CD4-positive, alpha-beta T cell (primary cell): ENCODE measurements around the gene NDOR1. TPM values are rescaled to one million over a fixed set of nuclear protein-coding genes. Genes with fewer than 3 reads are reported as not detected.

Experiments used
- ATAC-seq: fragments of 200-7000 bp; cut with Tn5 transposase; one replicate; pipeline ENCODE4 v1.10.0; 2022; ENCODE audit warnings: mild to moderate bottlenecking; ENCODE audit not compliant: poor library complexity
- CTCF ChIA-PET: fragments of 350-600 bp; sonication (Branson Sonifier 250); formaldehyde crosslinking; loops from one replicate; lab custom pipeline; 2021; ENCODE audit warnings: antibody characterized with exemption, inconsistent platforms; lab: Charles Lee
- POLR2A ChIA-PET: fragments of 350-600 bp; sonication (Branson Sonifier 250); formaldehyde crosslinking; loops from one replicate; lab custom pipeline; 2021; ENCODE audit warnings: antibody characterized with exemption, inconsistent platforms; lab: Charles Lee
- DNase-seq, 14 experiments: peaks; one replicate each; pipeline ENCODE4 v3.0.0-alpha.2; 2013 to 2020; ENCODE audit warnings: mixed read lengths in 2 of 14
- H3K27ac ChIP-seq, 2 donors: one replicate each; pipeline versions ENCODE4 v1.5.1 to v1.7.0; 2013; ENCODE audit warnings: low read length in 2 of 2, low read depth in 1 of 2, mild to moderate bottlenecking in 1 of 2
- H3K27me3 ChIP-seq, 2 experiments: 1 replicate in 1 of 2; 2 replicates in 1 of 2; pipeline versions ENCODE4 v1.6.1 to v1.7.0; 2013; ENCODE audit warnings: low read length in 2 of 2, control low read depth in 1 of 2, mild to moderate bottlenecking in 1 of 2, moderate library complexity in 1 of 2; ENCODE audit not compliant: insufficient read depth in 2 of 2, control insufficient read depth in 1 of 2
- H3K36me3 ChIP-seq: one replicate; pipeline ENCODE4 v1.6.1; 2013; ENCODE audit warnings: low read length, control low read depth; ENCODE audit not compliant: insufficient read depth
- H3K4me1 ChIP-seq: one replicate; pipeline ENCODE4 v1.6.1; 2013; ENCODE audit warnings: low read length, control low read depth; ENCODE audit not compliant: insufficient read depth
- H3K4me3 ChIP-seq: one replicate; pipeline ENCODE4 v1.5.1; 2013; ENCODE audit warnings: mild to moderate bottlenecking, low read length, moderate library complexity
- H3K9me3 ChIP-seq, 2 experiments: 1 replicate in 1 of 2; 2 replicates in 1 of 2; pipeline versions ENCODE4 v1.6.1 to v1.7.0; 2013; ENCODE audit warnings: low read length in 2 of 2, mild to moderate bottlenecking in 2 of 2, control low read depth in 1 of 2, moderate library complexity in 1 of 2; ENCODE audit not compliant: control insufficient read depth in 1 of 2, insufficient read depth in 1 of 2
- H3K27ac Mint-ChIP-seq: one replicate; pipeline ENCODE4 v1.8.0; 2020; ENCODE audit warnings: mixed read lengths
- H3K27me3 Mint-ChIP-seq: one replicate; pipeline ENCODE4 v1.8.0; 2021; ENCODE audit warnings: mixed read lengths
- H3K36me3 Mint-ChIP-seq: one replicate; pipeline ENCODE4 v1.8.0; 2021; ENCODE audit warnings: low read depth, mixed read lengths
- H3K4me1 Mint-ChIP-seq: one replicate; pipeline ENCODE4 v1.8.0; 2021; ENCODE audit warnings: low read depth, mixed read lengths
- H3K4me3 Mint-ChIP-seq: one replicate; pipeline ENCODE4 v1.8.0; 2020; ENCODE audit warnings: mild to moderate bottlenecking, mixed read lengths
- H3K9me3 Mint-ChIP-seq: one replicate; pipeline ENCODE4 v1.8.0; 2020; ENCODE audit warnings: mixed read lengths
- intact Hi-C, 2 experiments: fragments of 100-400 bp; cut with DNase I in 1 of 2; cut with micrococcal nuclease in 1 of 2; formaldehyde crosslinking; loops; one replicate each; pipeline versions ENCODE4 v1.15.1 to v1.9.0; 2023 to 2025; cut with DNase I, micrococcal nuclease
- total RNA-seq, 174 experiments: library from RNA in 2 of 174; stranded (reverse) in 2 of 174; gene quantifications; one replicate each; pipeline ENCODE4 v1.2.3 and lab custom pipeline; 2021 to 2026
- TF ChIP-seq, protein P1 (sequence below): fragments of 200-600 bp; IDR thresholded peaks from one replicate; pipeline ENCODE4 v1.8.0; 2022; ENCODE audit warnings: antibody characterized with exemption, mild to moderate bottlenecking

The NDOR1 gene
- total RNA-seq, 2 experiments from 2014 or later = 22.8 to 25.3 TPM

DNA sequence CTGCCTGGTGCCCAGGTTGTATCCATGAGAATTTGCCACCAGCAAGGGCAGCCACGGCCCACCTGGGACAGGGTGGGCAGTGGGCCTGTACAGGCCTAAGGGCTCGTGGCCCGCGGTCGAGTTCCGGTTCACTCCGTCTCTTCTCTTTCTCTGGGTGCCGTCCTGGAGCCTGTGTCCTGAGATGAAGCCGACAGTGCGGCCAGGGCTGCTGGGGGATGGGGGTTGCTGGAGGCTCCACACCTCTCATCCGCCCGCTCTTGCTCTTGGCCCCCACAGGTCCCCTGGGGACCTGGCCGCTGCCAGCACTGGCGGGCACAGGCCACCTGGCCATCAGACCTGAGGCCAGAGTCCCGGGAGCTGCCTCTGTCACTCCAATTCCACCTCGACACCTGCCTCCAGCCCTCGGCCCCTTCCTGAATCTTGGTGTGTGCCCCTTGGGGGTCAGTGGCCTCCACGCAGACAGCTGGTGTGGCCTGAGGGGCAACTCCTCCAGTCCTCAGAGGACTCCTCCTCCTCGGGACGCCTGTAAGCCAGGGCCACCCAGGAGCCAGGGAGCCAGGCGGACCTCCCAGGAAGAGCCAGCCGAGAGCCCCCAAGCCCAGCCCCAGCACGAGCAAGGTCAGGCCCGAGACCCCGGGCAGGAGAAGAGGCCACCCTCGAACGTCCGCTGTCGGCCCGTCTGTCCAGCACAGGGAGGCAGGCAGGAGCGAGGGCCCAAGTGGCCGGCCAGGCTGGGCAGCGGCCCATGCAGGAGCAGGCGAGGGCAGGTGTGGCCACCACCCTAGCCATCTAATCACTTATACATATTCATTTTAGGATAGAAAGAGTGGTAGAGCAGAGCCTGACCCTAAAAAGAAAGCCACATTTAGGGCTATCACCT, 40.9 kb upstream of the NDOR1 start:
- no peaks in the 10 kb centered on the region for H3K4me1 Mint-ChIP-seq
- H3K36me3 Mint-ChIP-seq = no peaks in the 10 kb centered on the region
- H3K4me3 Mint-ChIP-seq = no peak overlapping the region
- Histone ChIP-seq H3K27ac (no peak overlapping the region), H3K4me1 (peaks cover 13% of the 10 kb centered on the region), H3K9me3 (peaks cover 0 to 31% of the 10 kb centered on the region in 2 experiments), H3K36me3 (no peaks in the 10 kb centered on the region), H3K4me3 (no peak overlapping the region), H3K27me3 (peaks cover 45 to 73% of the 10 kb centered on the region in 2 experiments)
- ChIA-PET POLR2A (no interaction called here), CTCF (no interaction called here)
- no peak for DNase-seq
- H3K27me3 Mint-ChIP-seq = peaks cover 52% of the 10 kb centered on the region
- TF ChIP-seq, protein P1, sequence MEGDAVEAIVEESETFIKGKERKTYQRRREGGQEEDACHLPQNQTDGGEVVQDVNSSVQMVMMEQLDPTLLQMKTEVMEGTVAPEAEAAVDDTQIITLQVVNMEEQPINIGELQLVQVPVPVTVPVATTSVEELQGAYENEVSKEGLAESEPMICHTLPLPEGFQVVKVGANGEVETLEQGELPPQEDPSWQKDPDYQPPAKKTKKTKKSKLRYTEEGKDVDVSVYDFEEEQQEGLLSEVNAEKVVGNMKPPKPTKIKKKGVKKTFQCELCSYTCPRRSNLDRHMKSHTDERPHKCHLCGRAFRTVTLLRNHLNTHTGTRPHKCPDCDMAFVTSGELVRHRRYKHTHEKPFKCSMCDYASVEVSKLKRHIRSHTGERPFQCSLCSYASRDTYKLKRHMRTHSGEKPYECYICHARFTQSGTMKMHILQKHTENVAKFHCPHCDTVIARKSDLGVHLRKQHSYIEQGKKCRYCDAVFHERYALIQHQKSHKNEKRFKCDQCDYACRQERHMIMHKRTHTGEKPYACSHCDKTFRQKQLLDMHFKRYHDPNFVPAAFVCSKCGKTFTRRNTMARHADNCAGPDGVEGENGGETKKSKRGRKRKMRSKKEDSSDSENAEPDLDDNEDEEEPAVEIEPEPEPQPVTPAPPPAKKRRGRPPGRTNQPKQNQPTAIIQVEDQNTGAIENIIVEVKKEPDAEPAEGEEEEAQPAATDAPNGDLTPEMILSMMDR = no peak
- intact Hi-C loops = no loop called here
- no peaks in the 10 kb centered on the region for H3K9me3 Mint-ChIP-seq
- no peak overlapping the region for H3K27ac Mint-ChIP-seq
- no peak for ATAC-seq

DNA sequence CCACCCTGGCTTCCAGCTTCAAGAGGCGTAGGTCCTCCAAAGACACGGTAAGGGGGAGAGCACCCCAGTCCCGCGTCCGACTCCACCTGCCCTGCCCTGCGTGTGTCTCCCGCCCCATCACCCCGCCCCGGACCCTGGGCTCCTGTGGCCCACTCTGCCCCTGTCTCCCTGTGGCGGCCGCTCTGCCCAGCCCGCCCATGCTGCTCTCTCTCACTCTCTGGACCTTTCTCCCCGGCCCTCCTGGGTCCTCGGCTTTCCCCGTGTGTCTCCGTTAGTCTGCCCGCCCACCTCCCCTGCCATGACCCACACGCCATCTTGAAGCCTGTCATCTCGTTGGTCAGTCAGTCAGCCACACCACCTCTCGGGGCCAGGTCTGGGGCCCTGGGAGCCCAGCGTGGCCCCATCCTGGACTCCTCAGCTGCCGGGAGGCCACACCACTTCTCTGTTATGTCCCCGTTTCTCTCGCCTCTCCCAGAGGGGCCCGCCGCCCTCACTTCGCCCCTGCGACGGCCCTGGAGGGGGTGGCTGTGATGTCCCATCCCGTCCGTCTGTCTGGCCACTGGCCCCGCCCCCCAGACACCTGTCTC, 40.2 kb upstream of the NDOR1 start:
- peaks cover 13% of the 10 kb centered on the region for H3K4me1 ChIP-seq
- H3K36me3 ChIP-seq = no peaks in the 10 kb centered on the region
- peaks cover 46 to 73% of the 10 kb centered on the region in 2 experiments for H3K27me3 ChIP-seq
- H3K9me3 Mint-ChIP-seq = no peaks in the 10 kb centered on the region
- no peak overlapping the region for H3K4me3 ChIP-seq
- H3K4me1 Mint-ChIP-seq = no peaks in the 10 kb centered on the region
- intact Hi-C loops = no loop called here
- DNase-seq = no peak
- no peak overlapping the region for H3K27ac ChIP-seq
- POLR2A ChIA-PET = no interaction called here
- no peaks in the 10 kb centered on the region for H3K36me3 Mint-ChIP-seq
- peaks cover 50% of the 10 kb centered on the region for H3K27me3 Mint-ChIP-seq
- no peak for ATAC-seq
- peaks cover 0 to 31% of the 10 kb centered on the region in 2 experiments for H3K9me3 ChIP-seq
- H3K4me3 Mint-ChIP-seq = no peak overlapping the region
- TF ChIP-seq, protein P1 = no peak
- H3K27ac Mint-ChIP-seq = no peak overlapping the region
- CTCF ChIA-PET = no interaction called here

DNA sequence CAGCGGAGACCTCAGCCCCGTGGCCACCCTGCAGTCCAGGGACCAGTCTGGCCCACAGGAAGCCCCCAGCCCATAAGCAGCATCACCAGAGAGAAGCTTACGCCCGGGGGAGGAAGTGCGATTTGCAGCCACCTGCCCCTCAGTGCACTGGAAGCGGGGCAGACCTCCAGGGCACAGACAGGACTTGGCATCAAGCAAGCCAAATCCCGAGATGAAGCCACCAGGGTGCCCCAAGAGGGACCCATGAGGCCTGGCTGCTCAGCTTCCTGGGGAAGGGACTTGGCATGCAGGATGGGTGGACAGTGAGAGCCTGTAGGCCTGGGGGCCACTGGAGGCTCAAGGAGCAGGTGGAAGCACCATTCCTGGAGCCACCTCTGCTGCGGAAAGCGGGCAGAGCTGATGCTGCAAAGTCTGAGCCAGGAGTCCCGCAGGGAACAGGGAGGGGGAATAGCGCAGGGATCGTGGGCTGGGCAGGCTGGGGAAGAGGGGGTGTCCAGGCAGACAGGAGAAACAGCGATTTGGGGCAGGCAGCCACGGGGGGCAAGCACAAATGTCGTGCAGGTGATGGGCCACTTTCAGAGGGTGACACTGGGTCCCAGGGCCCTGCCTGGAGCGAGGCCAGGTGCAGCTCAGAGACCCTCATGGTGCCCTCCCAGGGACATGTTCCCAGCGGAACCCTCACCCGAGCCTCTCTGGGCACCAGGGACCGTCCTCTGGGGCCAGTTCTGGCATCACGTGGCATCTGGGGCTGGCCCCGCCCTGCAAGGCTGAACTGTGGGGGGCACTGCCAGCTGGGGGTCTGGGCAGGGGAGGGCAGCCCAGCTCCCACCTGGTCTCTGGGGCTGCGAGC, 38.9 kb upstream of the NDOR1 start:
- H3K27me3 Mint-ChIP-seq = peaks cover 53% of the 10 kb centered on the region
- TF ChIP-seq, protein P1 = no peak
- H3K9me3 Mint-ChIP-seq = no peaks in the 10 kb centered on the region
- no peak for ATAC-seq
- no peaks in the 10 kb centered on the region for H3K36me3 Mint-ChIP-seq
- Histone ChIP-seq H3K27me3 (peaks cover 59 to 82% of the 10 kb centered on the region in 2 experiments), H3K36me3 (no peaks in the 10 kb centered on the region), H3K4me3 (no peak overlapping the region), H3K27ac (no peak overlapping the region), H3K4me1 (peaks cover 13% of the 10 kb centered on the region), H3K9me3 (peaks cover 0 to 36% of the 10 kb centered on the region in 2 experiments)
- no peaks in the 10 kb centered on the region for H3K4me1 Mint-ChIP-seq
- DNase-seq = no peak
- POLR2A ChIA-PET = no interaction called here
- H3K4me3 Mint-ChIP-seq = peak overlapping the region; percentile 15
- CTCF ChIA-PET = no interaction called here
- no peak overlapping the region for H3K27ac Mint-ChIP-seq
- intact Hi-C loops = no loop called here
